Upper lobe of left lung (tissue), 4 donors: ENCODE results near the gene NCAM2.

Experiments
- CTCF ChIP-seq, 6 experiments: fragments of 450-650 bp in 4 of 6; fragments of 200-600 bp in 2 of 6; sonication (generic) in 2 of 6; IDR thresholded peaks; one replicate each; pipeline ENCODE4 v1.5.1; 2016 to 2019; ENCODE audit warnings: antibody characterized with exemption in 6 of 6
- EP300 ChIP-seq, 4 donors: sonication (generic); formaldehyde crosslinking; IDR thresholded peaks; one replicate each; pipeline ENCODE4 v1.5.1; 2017; ENCODE audit warnings: antibody characterized with exemption in 4 of 4, control low read depth in 2 of 4
- POLR2A ChIP-seq, 4 donors: fragments of 450-650 bp; IDR thresholded peaks; one replicate each; pipeline ENCODE4 v1.5.1; 2016 to 2017; ENCODE audit warnings: antibody characterized with exemption in 4 of 4, mild to moderate bottlenecking in 2 of 4
- POLR2AphosphoS5 ChIP-seq, 2 donors: sonication (generic); formaldehyde crosslinking; IDR thresholded peaks; one replicate each; pipeline ENCODE4 v1.5.1; 2017; ENCODE audit warnings: antibody characterized with exemption in 2 of 2

GRCh38 chr21:21028275-21028820 is 30.1 kb downstream of the NCAM2 start:
- TF ChIP-seq CTCF (IDR thresholded peaks at IDR 0.05) (no peak), POLR2A (IDR thresholded peaks at IDR 0.05) (no peak), POLR2AphosphoS5 (IDR thresholded peaks at IDR 0.05) (no peak), EP300 (IDR thresholded peaks at IDR 0.05) (no peak)
